Colonic mucosa (tissue), 4 donors: ENCODE measurements around the gene NDUFS7. TPM values are rescaled to one million over a fixed set of nuclear protein-coding genes. Genes with fewer than 3 reads are reported as not detected.

Experiments used
- DNase-seq: peaks from one replicate; pipeline ENCODE4 v3.0.0-alpha.2; 2020
- H3K27ac ChIP-seq: fragments of 200-600 bp; one replicate; pipeline ENCODE4 v1.8.0; 2021
- H3K27me3 ChIP-seq: fragments of 200-600 bp; one replicate; pipeline ENCODE4 v1.8.0; 2021
- H3K36me3 ChIP-seq: fragments of 200-600 bp; one replicate; pipeline ENCODE4 v1.8.0; 2021
- H3K4me1 ChIP-seq: fragments of 200-600 bp; one replicate; pipeline ENCODE4 v1.8.0; 2021; ENCODE audit warnings: mild to moderate bottlenecking
- H3K4me3 ChIP-seq: fragments of 200-600 bp; one replicate; pipeline ENCODE4 v1.8.0; 2021
- H3K9ac ChIP-seq, 2 donors: one replicate each; pipeline ENCODE4 v1.7.0; 2013; ENCODE audit warnings: control low read depth in 2 of 2, low read depth in 2 of 2, low read length in 2 of 2
- H3K9me3 ChIP-seq: fragments of 200-600 bp; one replicate; pipeline ENCODE4 v1.8.0; 2021
- intact Hi-C: fragments of 100-400 bp; cut with DNase I; formaldehyde crosslinking; loops from one replicate; pipeline ENCODE4 v1.14.1; 2022
- total RNA-seq, 2 donors: library from RNA; stranded (reverse); fragmentation: NEBNext Ultra II Directional in 1 of 2; extraction: Animal tissue kit (Norgen Biotek cat#: 25700) in 1 of 2; gene quantifications; one replicate each; pipeline ENCODE4 v1.2.1, GENCODE V29; 2021
- TF ChIP-seq, protein P1 (sequence below): fragments of 200-600 bp; IDR thresholded peaks from one replicate; pipeline ENCODE4 v1.8.0; 2022; ENCODE audit warnings: antibody characterized with exemption, mild to moderate bottlenecking
- donor health status: healthy.
- donor health status: DM: no; HTN: no; CAD: no.
- donor health status: DM: no; HTN: no; CAD: no.

Gene NDUFS7
- total RNA-seq, 2 donors from 2014 or later = 192 to 244 TPM

DNA sequence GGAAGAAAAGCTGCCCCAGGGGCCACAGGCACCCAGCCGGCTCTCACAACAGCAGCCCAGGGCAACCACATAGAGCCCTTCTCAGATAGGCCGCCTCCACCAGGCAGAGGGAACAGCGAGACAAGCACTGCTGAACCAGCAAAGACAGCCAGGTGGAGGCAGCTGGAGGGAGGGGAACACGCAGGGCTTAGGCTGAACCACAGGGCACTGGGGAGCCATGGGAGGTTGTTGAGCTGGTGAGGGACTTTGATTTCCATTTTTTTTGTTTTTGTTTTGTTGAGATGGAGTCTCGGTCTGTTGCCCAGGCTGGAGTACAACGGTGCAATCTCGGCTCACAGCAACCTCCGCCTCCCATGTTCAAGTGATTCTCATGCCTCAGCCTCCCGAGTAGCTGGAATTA, 14.1 kb downstream of the NDUFS7 start:
- Histone ChIP-seq H3K9ac (no peak overlapping the region), H3K4me3 (no peak overlapping the region), H3K9me3 (no peaks in the 10 kb centered on the region), H3K27ac (no peak overlapping the region), H3K4me1 (peaks cover 8% of the 10 kb centered on the region), H3K36me3 (no peaks in the 10 kb centered on the region), H3K27me3 (peaks cover 10% of the 10 kb centered on the region)
- no peak for DNase-seq
- TF ChIP-seq, protein P1, sequence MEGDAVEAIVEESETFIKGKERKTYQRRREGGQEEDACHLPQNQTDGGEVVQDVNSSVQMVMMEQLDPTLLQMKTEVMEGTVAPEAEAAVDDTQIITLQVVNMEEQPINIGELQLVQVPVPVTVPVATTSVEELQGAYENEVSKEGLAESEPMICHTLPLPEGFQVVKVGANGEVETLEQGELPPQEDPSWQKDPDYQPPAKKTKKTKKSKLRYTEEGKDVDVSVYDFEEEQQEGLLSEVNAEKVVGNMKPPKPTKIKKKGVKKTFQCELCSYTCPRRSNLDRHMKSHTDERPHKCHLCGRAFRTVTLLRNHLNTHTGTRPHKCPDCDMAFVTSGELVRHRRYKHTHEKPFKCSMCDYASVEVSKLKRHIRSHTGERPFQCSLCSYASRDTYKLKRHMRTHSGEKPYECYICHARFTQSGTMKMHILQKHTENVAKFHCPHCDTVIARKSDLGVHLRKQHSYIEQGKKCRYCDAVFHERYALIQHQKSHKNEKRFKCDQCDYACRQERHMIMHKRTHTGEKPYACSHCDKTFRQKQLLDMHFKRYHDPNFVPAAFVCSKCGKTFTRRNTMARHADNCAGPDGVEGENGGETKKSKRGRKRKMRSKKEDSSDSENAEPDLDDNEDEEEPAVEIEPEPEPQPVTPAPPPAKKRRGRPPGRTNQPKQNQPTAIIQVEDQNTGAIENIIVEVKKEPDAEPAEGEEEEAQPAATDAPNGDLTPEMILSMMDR = no peak
- intact Hi-C loops = no loop called here

DNA sequence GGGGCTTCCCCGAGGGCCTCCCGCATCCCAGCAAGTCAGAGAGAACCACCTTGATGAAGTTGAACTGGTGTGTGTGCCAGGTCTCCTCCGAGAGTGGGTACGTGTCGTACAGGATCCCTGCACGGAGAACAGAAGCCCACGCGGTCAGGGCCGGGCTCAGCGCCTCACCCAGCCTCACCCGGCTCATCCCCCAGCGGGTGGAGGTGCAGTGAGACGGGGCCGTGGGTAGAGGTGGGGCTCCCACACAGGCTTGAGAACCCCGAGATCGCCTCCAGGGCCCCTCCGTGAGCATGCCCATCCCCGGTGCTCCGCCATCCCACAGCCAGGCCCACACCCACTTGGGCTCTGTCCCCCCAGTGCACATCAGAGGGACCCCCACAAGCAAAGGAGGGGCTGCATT, 15.4 kb downstream of the NDUFS7 start:
- H3K36me3 ChIP-seq = no peaks in the 10 kb centered on the region
- H3K27me3 ChIP-seq = peaks cover 10% of the 10 kb centered on the region
- H3K27ac ChIP-seq = no peak overlapping the region
- intact Hi-C loops = no loop called here
- peaks cover 8% of the 10 kb centered on the region for H3K4me1 ChIP-seq
- no peak for DNase-seq
- no peak overlapping the region for H3K9ac ChIP-seq
- H3K4me3 ChIP-seq = no peak overlapping the region
- no peaks in the 10 kb centered on the region for H3K9me3 ChIP-seq
- TF ChIP-seq, protein P1 = no peak

DNA sequence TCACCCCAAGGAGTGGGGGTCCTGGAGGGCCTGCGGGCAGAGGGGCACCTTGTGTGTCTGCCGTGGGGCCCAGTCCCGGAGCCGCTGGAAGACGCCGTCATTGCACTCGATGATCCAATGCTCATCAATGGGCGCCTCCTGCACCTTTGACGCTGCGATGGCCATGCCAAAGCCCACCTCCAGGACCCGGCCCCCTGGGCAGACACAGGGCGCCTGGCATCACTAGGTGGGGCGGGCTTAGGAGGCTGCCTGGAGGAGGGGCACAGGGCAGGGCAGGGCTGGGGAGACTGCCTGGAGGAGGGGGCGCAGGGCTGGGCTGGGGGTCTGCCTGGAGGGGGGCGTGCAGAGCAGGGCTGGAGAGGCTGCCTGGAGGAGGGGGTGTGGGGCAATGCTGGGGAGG, 16.0 kb downstream of the NDUFS7 start:
- no peak for DNase-seq

DNA sequence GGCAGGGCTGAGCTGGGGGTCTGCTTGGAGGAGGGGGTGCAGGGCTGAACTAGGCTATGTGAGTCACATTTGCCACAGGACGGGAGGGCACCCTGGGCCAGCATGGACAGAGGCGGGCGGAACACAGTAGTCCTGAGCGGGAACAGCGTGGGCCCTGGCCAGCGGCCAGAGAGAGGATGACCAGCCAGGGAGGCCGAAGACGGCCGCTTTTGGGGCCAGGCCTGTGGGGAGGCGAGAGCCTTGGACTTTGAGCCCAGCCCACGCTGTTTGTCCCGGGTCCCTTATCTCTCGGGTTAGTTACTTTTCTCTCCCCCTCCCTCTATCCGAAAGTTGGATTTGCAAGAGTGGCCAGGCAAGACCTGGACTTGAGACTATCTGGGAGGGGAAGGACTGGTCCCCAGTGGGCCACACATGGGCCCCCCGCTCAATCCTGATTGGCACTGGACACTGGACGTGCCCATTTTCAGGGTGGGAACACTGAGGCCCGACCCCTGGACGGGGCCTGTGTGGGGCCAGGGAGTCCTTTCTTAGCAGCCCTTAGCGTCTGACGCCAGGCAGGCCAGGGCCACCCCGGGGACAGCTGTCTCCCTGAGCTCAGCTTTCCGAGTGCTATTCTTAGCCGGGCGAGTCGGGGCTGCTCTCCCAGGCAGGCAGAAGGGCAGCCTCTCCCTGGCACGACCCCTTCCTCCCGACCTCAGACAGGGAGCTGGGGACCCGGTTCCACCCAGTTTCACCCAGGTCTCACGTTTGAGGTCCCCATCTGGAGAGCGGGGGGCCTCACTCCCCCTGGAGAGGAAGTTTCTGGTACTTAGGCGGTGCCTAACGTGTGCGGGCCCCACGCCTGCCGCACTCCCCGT, 16.8 kb downstream of the NDUFS7 start:
- Histone ChIP-seq H3K9me3 (no peaks in the 10 kb centered on the region), H3K9ac (peak overlapping the region; percentile 40 to 78), H3K4me3 (peak overlapping the region; percentile 41), H3K27ac (no peak overlapping the region), H3K4me1 (peaks cover 8% of the 10 kb centered on the region), H3K36me3 (no peaks in the 10 kb centered on the region), H3K27me3 (peaks cover 10% of the 10 kb centered on the region)
- TF ChIP-seq, protein P1 = no peak
- intact Hi-C loops = no loop called here
- no peak for DNase-seq

More for the DNA sequence above, 16.0 kb downstream of the NDUFS7 start:
- intact Hi-C loops = no loop called here
- H3K9ac ChIP-seq = no peak overlapping the region
- no peak overlapping the region for H3K4me3 ChIP-seq
- H3K9me3 ChIP-seq = no peaks in the 10 kb centered on the region
- H3K27ac ChIP-seq = no peak overlapping the region
- H3K4me1 ChIP-seq = peaks cover 8% of the 10 kb centered on the region
- TF ChIP-seq, protein P1 = no peak
- H3K36me3 ChIP-seq = no peaks in the 10 kb centered on the region
- peaks cover 10% of the 10 kb centered on the region for H3K27me3 ChIP-seq

DNA sequence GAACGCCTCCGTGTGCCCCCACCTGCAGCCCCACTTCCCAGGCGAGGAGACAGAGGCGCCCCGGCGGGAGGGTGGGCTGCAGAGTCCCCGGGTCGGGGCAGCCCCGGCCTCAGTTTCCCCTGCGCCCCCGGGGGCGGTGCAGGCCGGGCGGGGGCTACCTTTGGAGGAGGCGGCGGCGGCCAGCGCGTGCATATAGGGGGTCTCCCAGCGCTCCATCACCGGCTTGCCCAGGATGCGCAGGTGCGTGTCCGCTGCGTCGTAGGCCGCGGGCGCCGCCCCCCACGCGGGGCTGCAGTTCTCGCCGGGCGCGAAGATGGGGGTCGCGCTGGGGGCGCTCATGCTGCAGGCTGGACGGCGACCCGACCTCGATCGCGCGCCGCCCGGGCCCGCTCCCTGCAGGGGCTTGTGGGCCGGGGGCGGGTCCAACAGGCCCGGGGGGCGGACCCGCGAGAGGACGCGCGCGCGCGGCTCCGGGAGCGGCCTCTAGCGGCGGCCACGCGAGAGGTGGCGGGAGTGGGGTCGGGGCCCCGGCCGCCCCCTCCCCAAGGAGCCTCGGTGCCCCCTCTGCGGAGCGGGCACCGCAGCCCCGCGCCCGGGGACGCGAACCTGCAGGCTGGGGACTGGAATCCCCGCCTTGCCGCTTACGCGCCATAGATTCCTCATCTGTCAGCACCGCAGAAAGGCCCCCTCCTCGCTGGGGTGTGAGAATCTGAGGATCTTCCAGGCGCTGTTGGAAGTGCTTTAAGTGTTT, 17.6 kb downstream of the NDUFS7 start, which contains the start of gene GAMT:
GAMT (minus strand) TSS at position 405 of the 751 bp plus-strand sequence; CDS start at position 339, 66 bp downstream.
- Histone ChIP-seq H3K9ac (peak within 1 kb of the TSS; percentile 40 to 78), H3K9me3 (no peaks in the 10 kb centered on the region), H3K27ac (no peak within 1 kb of the TSS), H3K4me1 (peaks cover 5% of the 10 kb centered on the region), H3K36me3 (no peaks in the 10 kb centered on the region), H3K4me3 (peak within 1 kb of the TSS; percentile 41), H3K27me3 (peaks cover 10% of the 10 kb centered on the region)
- TF ChIP-seq, protein P1 = peak; percentile 30
- no peak for DNase-seq
- intact Hi-C loops = no loop called here
